ENCODE data around the gene TSNAX. TPM values are rescaled to one million over a fixed set of nuclear protein-coding genes. Genes with fewer than 3 reads are reported as not detected.

The TSNAX gene
- polyA plus RNA-seq, 1 donor (not counting 4 experiments of a cell fraction or from before 2014, with no cell fraction given) = 32.6 TPM

- dilution Hi-C loops (cut with MboI; ENCODE audit: extremely low pct_ligation_motif_present, low sequenced_read_pairs) = no loop called here
- Histone ChIP-seq H3K27ac (ENCODE audit: control insufficient read depth, insufficient read depth, low read length) (no peak overlapping the region), H3K9me1 (ENCODE audit: control insufficient read depth, extremely low read depth, insufficient read depth, low read length) (no peaks in the 10 kb centered on the region), H3K79me2 (ENCODE audit: control insufficient read depth, insufficient read depth, low read length) (no peaks in the 10 kb centered on the region), H3K4me2 (ENCODE audit: control insufficient read depth, extremely low read depth, insufficient read depth, low read depth, low read length) (no peak overlapping the region), H3K4me1 (ENCODE audit: control insufficient read depth, extremely low read depth, insufficient read depth, low read length) (no peaks in the 10 kb centered on the region), H3K9ac (ENCODE audit: control insufficient read depth, extremely low read depth, insufficient read depth, low read length) (no peak overlapping the region), H3K27me3 (ENCODE audit: control insufficient read depth, extremely low read depth, insufficient read depth, low read length) (no peaks in the 10 kb centered on the region), H3K36me3 (ENCODE audit: control insufficient read depth in 2 of 2, extremely low read depth in 1 of 2, insufficient read depth in 2 of 2, low read length in 2 of 2) (no peaks in the 10 kb centered on the region), H3K4me3 (ENCODE audit: control insufficient read depth in 2 of 3, extremely low read depth in 1 of 3, insufficient read depth in 2 of 3, low read depth in 1 of 3, low read length in 3 of 3) (no peak overlapping the region), H2AFZ (ENCODE audit: control insufficient read depth, low read length) (no peak overlapping the region), H4K20me1 (ENCODE audit: control insufficient read depth, extremely low read depth, insufficient read depth, low read length) (no peaks in the 10 kb centered on the region), H3K9me3 (ENCODE audit: control insufficient read depth, low read depth, low read length) (no peaks in the 10 kb centered on the region)
- FAIRE-seq (no peak), DNase-seq (ENCODE audit: low read depth, low spot score) (no peak)
- TF ChIP-seq EZH2 (IDR thresholded peaks at IDR 0.05; ENCODE audit: low read length) (no peak), CTCF (optimal IDR thresholded peaks at IDR 0.05 in 1 of 3, IDR thresholded peaks at IDR 0.05 in 1 of 3, conservative IDR thresholded peaks at IDR 0.05 in 1 of 3; ENCODE audit: extremely low read depth in 1 of 3, insufficient read depth in 2 of 3, low read length in 3 of 3) (no peak)
Observed at GRCh38 chr1:231480008-231480407, 48.5 kb upstream of the TSNAX start.

GRCh38 chr1:231481289-231481688 is 47.2 kb upstream of the TSNAX start:
- no peak for TF ChIP-seq CTCF (optimal IDR thresholded peaks at IDR 0.05 in 1 of 3, IDR thresholded peaks at IDR 0.05 in 1 of 3, conservative IDR thresholded peaks at IDR 0.05 in 1 of 3; ENCODE audit: extremely low read depth in 1 of 3, insufficient read depth in 2 of 3, low read length in 3 of 3)
- no peak for TF ChIP-seq EZH2 (IDR thresholded peaks at IDR 0.05; ENCODE audit: low read length)
- H3K79me2 ChIP-seq (ENCODE audit: control insufficient read depth, insufficient read depth, low read length) = no peaks in the 10 kb centered on the region
- H3K27me3 ChIP-seq (ENCODE audit: control insufficient read depth, extremely low read depth, insufficient read depth, low read length) = no peaks in the 10 kb centered on the region
- no peaks in the 10 kb centered on the region for H3K36me3 ChIP-seq (ENCODE audit: control insufficient read depth in 2 of 2, extremely low read depth in 1 of 2, insufficient read depth in 2 of 2, low read length in 2 of 2)
- DNase-seq (ENCODE audit: low read depth, low spot score) (no peak), FAIRE-seq (no peak)
- no peak overlapping the region for H3K9ac ChIP-seq (ENCODE audit: control insufficient read depth, extremely low read depth, insufficient read depth, low read length)
- no peak overlapping the region for H3K4me2 ChIP-seq (ENCODE audit: control insufficient read depth, extremely low read depth, insufficient read depth, low read depth, low read length)
- no peaks in the 10 kb centered on the region for H3K9me3 ChIP-seq (ENCODE audit: control insufficient read depth, low read depth, low read length)
- no peaks in the 10 kb centered on the region for H3K9me1 ChIP-seq (ENCODE audit: control insufficient read depth, extremely low read depth, insufficient read depth, low read length)
- no peak overlapping the region for H3K27ac ChIP-seq (ENCODE audit: control insufficient read depth, insufficient read depth, low read length)
- dilution Hi-C loops (cut with MboI; ENCODE audit: extremely low pct_ligation_motif_present, low sequenced_read_pairs) = no loop called here
- no peak overlapping the region for H3K4me3 ChIP-seq (ENCODE audit: control insufficient read depth in 2 of 3, extremely low read depth in 1 of 3, insufficient read depth in 2 of 3, low read depth in 1 of 3, low read length in 3 of 3)
- H3K4me1 ChIP-seq (ENCODE audit: control insufficient read depth, extremely low read depth, insufficient read depth, low read length) = no peaks in the 10 kb centered on the region
- H4K20me1 ChIP-seq (ENCODE audit: control insufficient read depth, extremely low read depth, insufficient read depth, low read length) = no peaks in the 10 kb centered on the region
- no peak overlapping the region for H2AFZ ChIP-seq (ENCODE audit: control insufficient read depth, low read length)
